ENCODE data around the gene RICTOR.
"Not testable (repeated sequence)": the region's sequence is repeated elsewhere in the genome, so short reads cannot be mapped to it uniquely, and the experiment has no call there.

GRCh38 chr5:38989974-38990719 is 84.1 kb downstream of the RICTOR start:
- TF ChIP-seq, protein P1, sequence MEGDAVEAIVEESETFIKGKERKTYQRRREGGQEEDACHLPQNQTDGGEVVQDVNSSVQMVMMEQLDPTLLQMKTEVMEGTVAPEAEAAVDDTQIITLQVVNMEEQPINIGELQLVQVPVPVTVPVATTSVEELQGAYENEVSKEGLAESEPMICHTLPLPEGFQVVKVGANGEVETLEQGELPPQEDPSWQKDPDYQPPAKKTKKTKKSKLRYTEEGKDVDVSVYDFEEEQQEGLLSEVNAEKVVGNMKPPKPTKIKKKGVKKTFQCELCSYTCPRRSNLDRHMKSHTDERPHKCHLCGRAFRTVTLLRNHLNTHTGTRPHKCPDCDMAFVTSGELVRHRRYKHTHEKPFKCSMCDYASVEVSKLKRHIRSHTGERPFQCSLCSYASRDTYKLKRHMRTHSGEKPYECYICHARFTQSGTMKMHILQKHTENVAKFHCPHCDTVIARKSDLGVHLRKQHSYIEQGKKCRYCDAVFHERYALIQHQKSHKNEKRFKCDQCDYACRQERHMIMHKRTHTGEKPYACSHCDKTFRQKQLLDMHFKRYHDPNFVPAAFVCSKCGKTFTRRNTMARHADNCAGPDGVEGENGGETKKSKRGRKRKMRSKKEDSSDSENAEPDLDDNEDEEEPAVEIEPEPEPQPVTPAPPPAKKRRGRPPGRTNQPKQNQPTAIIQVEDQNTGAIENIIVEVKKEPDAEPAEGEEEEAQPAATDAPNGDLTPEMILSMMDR (conservative IDR thresholded peaks at IDR 0.05; ENCODE audit: low read depth, low read length), result not testable (repeated sequence)
- TF ChIP-seq POLR2A (IDR thresholded peaks at IDR 0.05; ENCODE audit: low read depth, low read length); USF2 (IDR thresholded peaks at IDR 0.05; ENCODE audit: low read depth, low read length); NFE2L2 (IDR thresholded peaks at IDR 0.05; ENCODE audit: low read depth, low read length); RFX5 (IDR thresholded peaks at IDR 0.05; ENCODE audit: low read depth, low read length); RAD21 (IDR thresholded peaks at IDR 0.05; ENCODE audit: low read length): not testable (repeated sequence)
